Activated CD8-positive, alpha-beta T cell treated with anti-CD3 and anti-CD28 coated beads for 36 hours (primary cell): Measurements from ENCODE around the gene DCTN3. TPM values are rescaled to one million over a fixed set of nuclear protein-coding genes. Genes with fewer than 3 reads are reported as not detected.
"Not testable (repeated sequence)": the region's sequence is repeated elsewhere in the genome, so short reads cannot be mapped to it uniquely, and the experiment has no call there.

Experiments
- ATAC-seq: fragments of 200-7000 bp; cut with Tn5 transposase; one replicate; pipeline ENCODE4 v1.10.0; 2021; ENCODE audit warnings: mild to moderate bottlenecking, moderate library complexity
- CTCF ChIA-PET: fragments of 350-600 bp; sonication (Branson Sonifier 250); formaldehyde crosslinking; loops from one replicate; lab custom pipeline; 2021; ENCODE audit warnings: antibody characterized with exemption; lab: Charles Lee
- POLR2A ChIA-PET: fragments of 350-600 bp; sonication (Branson Sonifier 250); formaldehyde crosslinking; loops from one replicate; lab custom pipeline; 2021; ENCODE audit warnings: antibody characterized with exemption; lab: Charles Lee
- DNase-seq: peaks from one replicate; pipeline ENCODE4 v3.0.0-alpha.2; 2020
- H3K27ac Mint-ChIP-seq: one replicate; pipeline ENCODE4 v1.8.0; 2021; ENCODE audit warnings: mild to moderate bottlenecking, mixed read lengths
- H3K27me3 Mint-ChIP-seq: one replicate; pipeline ENCODE4 v1.8.0; 2021; ENCODE audit warnings: mixed read lengths
- H3K36me3 Mint-ChIP-seq: one replicate; pipeline ENCODE4 v1.8.0; 2021; ENCODE audit warnings: low read depth, mixed read lengths
- H3K4me1 Mint-ChIP-seq: one replicate; pipeline ENCODE4 v1.8.0; 2021; ENCODE audit warnings: low read depth, mixed read lengths
- H3K4me3 Mint-ChIP-seq: one replicate; pipeline ENCODE4 v1.8.0; 2021; ENCODE audit warnings: mild to moderate bottlenecking, moderate library complexity, mixed read lengths
- H3K9me3 Mint-ChIP-seq: one replicate; pipeline ENCODE4 v1.8.0; 2021; ENCODE audit warnings: mixed read lengths
- intact Hi-C: fragments of 100-400 bp; cut with micrococcal nuclease; formaldehyde crosslinking; loops from one replicate; pipeline ENCODE4 v1.10.0; 2022
- total RNA-seq, 2 experiments: library from RNA; stranded (reverse); gene quantifications; one replicate each; pipeline ENCODE4 v1.2.3, GENCODE V29; 2021
- TF ChIP-seq, protein P1 (sequence below): fragments of 200-600 bp; IDR thresholded peaks from one replicate; pipeline ENCODE4 v1.8.0; 2022; ENCODE audit warnings: antibody characterized with exemption, mild to moderate bottlenecking

The DCTN3 gene
- total RNA-seq, 2 experiments from 2014 or later, result 52.7 to 61.0 TPM

DNA sequence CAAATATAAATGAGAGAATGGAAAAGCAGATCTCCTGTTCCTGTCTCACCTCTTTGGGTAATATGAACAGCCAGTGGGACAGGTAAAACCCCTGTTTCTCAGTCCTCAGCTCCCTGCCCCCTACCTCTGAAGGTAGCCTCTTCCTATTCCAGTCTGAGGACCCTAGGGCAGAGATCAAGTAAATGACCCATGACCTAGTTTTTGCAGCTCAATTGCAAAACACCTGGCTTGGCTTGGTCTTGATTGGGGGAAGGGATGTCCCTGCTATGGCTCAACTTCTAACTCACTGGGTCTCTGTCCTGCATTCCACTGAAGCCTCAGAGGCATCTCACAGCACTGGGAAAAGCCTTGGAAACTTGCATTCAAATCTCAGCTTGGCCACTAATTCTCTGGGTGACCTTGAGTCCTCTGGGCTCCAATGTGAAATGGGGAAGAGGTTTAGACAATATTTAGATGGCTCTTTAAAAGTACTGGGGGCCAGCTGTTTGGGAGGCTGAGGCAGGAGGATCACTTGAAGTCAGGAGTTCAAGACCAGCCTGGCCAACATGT lies 24.5 kb upstream of the DCTN3 start:
- ChIA-PET POLR2A (interaction anchor here (0.8 to 1.2 kb wide), 4 partner anchors 11 to 28 kb away, joined by 3 to 4 read pairs (median 3); no protein-coding TSS in a partner anchor), CTCF (interaction anchor here (1.0 to 10.0 kb wide), 6 partner anchors 10 to 241 kb away, joined by 3 to 133 read pairs (median 13); partner anchors contain the start of genes CCL27 and SIGMAR1)
- TF ChIP-seq, protein P1, sequence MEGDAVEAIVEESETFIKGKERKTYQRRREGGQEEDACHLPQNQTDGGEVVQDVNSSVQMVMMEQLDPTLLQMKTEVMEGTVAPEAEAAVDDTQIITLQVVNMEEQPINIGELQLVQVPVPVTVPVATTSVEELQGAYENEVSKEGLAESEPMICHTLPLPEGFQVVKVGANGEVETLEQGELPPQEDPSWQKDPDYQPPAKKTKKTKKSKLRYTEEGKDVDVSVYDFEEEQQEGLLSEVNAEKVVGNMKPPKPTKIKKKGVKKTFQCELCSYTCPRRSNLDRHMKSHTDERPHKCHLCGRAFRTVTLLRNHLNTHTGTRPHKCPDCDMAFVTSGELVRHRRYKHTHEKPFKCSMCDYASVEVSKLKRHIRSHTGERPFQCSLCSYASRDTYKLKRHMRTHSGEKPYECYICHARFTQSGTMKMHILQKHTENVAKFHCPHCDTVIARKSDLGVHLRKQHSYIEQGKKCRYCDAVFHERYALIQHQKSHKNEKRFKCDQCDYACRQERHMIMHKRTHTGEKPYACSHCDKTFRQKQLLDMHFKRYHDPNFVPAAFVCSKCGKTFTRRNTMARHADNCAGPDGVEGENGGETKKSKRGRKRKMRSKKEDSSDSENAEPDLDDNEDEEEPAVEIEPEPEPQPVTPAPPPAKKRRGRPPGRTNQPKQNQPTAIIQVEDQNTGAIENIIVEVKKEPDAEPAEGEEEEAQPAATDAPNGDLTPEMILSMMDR, result no peak
- intact Hi-C loops, result no loop called here
- H3K4me1 Mint-ChIP-seq, result peaks cover 23% of the 10 kb centered on the region
- no peak overlapping the region for H3K27ac Mint-ChIP-seq
- DNase-seq (no peak), ATAC-seq (no peak)
- peaks cover 22% of the 10 kb centered on the region for H3K36me3 Mint-ChIP-seq
- no peaks in the 10 kb centered on the region for H3K9me3 Mint-ChIP-seq
- H3K27me3 Mint-ChIP-seq, result no peaks in the 10 kb centered on the region
- H3K4me3 Mint-ChIP-seq, result no peak overlapping the region

DNA sequence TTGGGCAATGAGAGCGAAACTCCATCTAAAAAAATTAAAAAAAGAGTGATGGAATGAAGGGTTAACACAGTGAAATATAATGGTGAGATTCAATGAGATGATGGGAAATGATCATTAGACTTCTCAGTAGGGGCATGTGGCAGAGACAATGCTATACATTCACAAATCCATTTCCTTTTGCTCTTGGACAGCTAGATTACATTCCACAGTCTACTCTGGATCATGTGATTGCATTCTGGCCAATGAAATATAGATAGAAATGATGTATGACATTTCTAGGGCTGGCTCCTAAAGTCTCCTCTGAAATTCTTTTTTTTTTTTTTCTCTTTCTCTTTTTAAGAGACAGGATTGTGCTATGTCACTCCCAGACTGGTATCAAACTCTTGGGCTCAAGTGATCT lies 22.4 kb upstream of the DCTN3 start:
- ATAC-seq (no peak), DNase-seq (no peak)
- Mint-ChIP-seq H3K27me3 (no peaks in the 10 kb centered on the region), H3K4me3 (no peak overlapping the region), H3K27ac (no peak overlapping the region), H3K36me3 (peaks cover 3% of the 10 kb centered on the region), H3K9me3 (no peaks in the 10 kb centered on the region), H3K4me1 (peaks cover 22% of the 10 kb centered on the region)
- ChIA-PET POLR2A (no interaction called here), CTCF (interaction anchor here (1.0 to 10.0 kb wide), 2 partner anchors 8 to 21 kb away, joined by 3 to 133 read pairs; partner anchors contain the start of gene SIGMAR1)
- TF ChIP-seq, protein P1, result no peak
- intact Hi-C loops, result no loop called here

DNA sequence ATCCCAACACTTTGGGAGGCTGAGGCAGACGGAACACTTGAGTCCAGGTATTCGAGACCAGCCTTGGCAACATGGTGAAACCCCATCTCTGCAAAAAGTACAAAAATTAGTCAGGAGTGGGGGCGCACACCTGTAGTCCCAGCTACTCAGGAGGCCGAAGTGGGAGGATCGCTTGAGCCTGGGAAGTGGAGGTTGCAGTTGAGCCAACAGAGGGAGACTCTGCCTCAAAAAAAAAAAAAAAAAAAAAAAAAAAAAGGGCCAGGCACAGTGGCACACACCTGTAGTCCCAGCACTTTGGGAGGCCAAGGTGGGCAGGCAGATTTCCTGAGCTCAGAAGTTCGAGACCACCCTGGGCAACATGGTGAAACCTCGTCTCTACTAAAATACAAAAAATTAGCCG lies 19.0 kb upstream of the DCTN3 start:
- H3K27ac Mint-ChIP-seq, H3K9me3 Mint-ChIP-seq, DNase-seq, intact Hi-C loops, H3K27me3 Mint-ChIP-seq, H3K4me3 Mint-ChIP-seq, ATAC-seq: not testable (repeated sequence)
- H3K36me3 Mint-ChIP-seq, result peaks cover 21% of the 10 kb centered on the region
- peaks cover 31% of the 10 kb centered on the region for H3K4me1 Mint-ChIP-seq
- ChIA-PET CTCF (interaction anchor here (1.3 to 8.4 kb wide), 4 partner anchors 8 to 260 kb away, joined by 4 to 142 read pairs (median 72); partner anchors contain the start of genes CCL27, GALT and RPP25L), POLR2A (interaction anchor here (0.7 to 7.3 kb wide), 3 partner anchors 8 to 14 kb away, joined by 3 to 63 read pairs (median 28); partner anchors contain the start of gene GALT)

DNA sequence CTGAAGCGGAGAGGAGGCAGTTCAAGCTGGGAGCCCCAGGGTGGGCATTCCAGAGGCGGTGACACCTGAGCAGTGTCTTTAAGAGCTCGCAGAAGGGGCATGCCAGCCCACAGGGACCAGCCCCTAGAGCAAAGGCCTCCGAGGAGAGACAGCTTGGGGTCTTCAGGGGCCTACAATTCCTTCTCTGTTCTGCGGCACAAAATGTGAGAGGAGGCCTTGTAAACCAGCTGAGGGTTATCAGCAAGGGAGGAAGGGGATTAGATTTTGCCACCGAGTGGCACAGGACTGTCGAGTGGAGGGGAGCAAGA lies 17.8 kb upstream of the DCTN3 start:
- H3K9me3 Mint-ChIP-seq, result no peaks in the 10 kb centered on the region
- DNase-seq (no peak), ATAC-seq (no peak)
- ChIA-PET POLR2A (interaction anchor here (0.8 to 7.3 kb wide), 14 partner anchors 9 to 460 kb away, joined by 3 to 63 read pairs (median 5); partner anchors contain the start of genes DCTN3, GALT, IL11RA and RPP25L), CTCF (interaction anchor here (1.1 to 8.4 kb wide), 12 partner anchors 9 to 261 kb away, joined by 3 to 142 read pairs (median 7); partner anchors contain the start of genes ARID3C, CCL27, DCTN3 and GALT)
- H3K4me3 Mint-ChIP-seq, result peak overlapping the region; percentile 94
- H3K36me3 Mint-ChIP-seq, result peaks cover 23% of the 10 kb centered on the region
- intact Hi-C loops, result no loop called here
- H3K27me3 Mint-ChIP-seq, result no peaks in the 10 kb centered on the region
- TF ChIP-seq, protein P1, result no peak
- H3K4me1 Mint-ChIP-seq, result peaks cover 36% of the 10 kb centered on the region
- peak overlapping the region; percentile 90 for H3K27ac Mint-ChIP-seq

DNA sequence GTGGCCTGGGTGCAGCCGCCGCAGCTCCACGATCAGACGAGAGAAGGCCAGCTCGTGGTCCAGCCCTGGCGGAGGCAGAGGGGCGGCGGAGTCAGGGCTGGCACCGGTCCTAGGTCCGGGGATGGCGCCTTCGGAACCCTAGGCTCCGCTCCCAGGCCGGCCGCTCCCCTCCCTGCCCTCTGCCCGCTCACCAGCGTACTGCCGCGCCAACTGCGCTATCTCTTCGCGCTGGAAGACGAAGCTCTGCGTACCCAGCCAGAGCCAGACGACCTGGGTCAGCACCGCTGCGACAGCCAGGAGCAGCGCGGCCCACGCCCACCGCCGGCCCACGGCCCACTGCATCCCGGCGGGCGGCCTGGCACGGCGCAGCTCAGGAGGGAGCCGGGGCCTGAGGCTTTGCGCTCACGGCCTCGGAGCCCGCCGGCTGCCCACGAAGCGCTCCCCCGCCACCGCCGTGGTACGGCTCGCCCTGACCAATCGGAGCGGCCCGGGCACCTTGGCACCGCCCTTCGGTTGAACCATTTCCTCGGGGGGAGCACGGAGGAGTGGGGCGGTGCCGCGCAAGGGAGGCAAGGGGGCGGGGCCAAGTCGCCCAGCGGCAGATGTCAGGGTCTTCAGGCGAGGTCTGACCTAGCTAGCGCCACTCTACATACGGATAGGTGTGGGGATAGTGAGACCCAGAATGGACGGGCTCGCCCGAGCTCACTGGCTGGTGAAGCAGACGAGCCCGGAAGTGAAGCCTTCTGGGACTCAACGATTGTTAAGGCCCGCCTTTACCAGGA lies 17.3 kb upstream of the DCTN3 start, which contains the start of gene SIGMAR1:
Gene SIGMAR1, minus strand, starts transcription at position 432 of the 782 bp plus-strand sequence. Its CDS starts 90 bp downstream, at position 342.
- Mint-ChIP-seq H3K27ac (peak within 1 kb of the TSS; percentile 90), H3K27me3 (no peaks in the 10 kb centered on the region), H3K4me3 (peak within 1 kb of the TSS; percentile 94), H3K9me3 (no peaks in the 10 kb centered on the region), H3K36me3 (peaks cover 23% of the 10 kb centered on the region), H3K4me1 (peaks cover 36% of the 10 kb centered on the region)
- TF ChIP-seq, protein P1, result no peak
- intact Hi-C loops, result no loop called here
- ATAC-seq (peak; percentile 95), DNase-seq (peak; percentile 92)
- ChIA-PET CTCF (interaction anchor here (0.6 to 8.4 kb wide), 17 partner anchors 9 to 262 kb away, joined by 3 to 142 read pairs (median 4); partner anchors contain the start of genes ARID3C, CCL27, DCTN3 and GALT), POLR2A (interaction anchor here (0.8 to 7.3 kb wide), 16 partner anchors 8 to 460 kb away, joined by 3 to 63 read pairs (median 5); partner anchors contain the start of genes DCTN3, GALT, IL11RA and RPP25L)
